SK-N-SH (cell line): ENCODE data around the gene INPP5A. TPM values are rescaled to one million over a fixed set of nuclear protein-coding genes. Genes with fewer than 3 reads are reported as not detected.

ENCODE experiments used
- CTCF ChIA-PET: fragments of 300-600, 350-600 bp; formaldehyde crosslinking; extraction: SDS; loops from one replicate; lab custom pipeline; 2021; lab: Yijun Ruan, JAX
- POLR2A ChIA-PET: fragments of 350-600 bp; sonication (Branson Sonifier 250); formaldehyde crosslinking; extraction: SDS; loops from one replicate; lab custom pipeline; 2020; ENCODE audit warnings: antibody characterized with exemption, inconsistent platforms; lab: Yijun Ruan, JAX
- DNase-seq: peaks from one replicate; pipeline ENCODE4 v3.0.0; 2012
- H2AFZ ChIP-seq: fragments of 200-600 bp; sonication (generic); 2 replicates; pipeline ENCODE4 v1.8.1; 2016; ENCODE audit warnings: antibody characterized with exemption, mild to moderate bottlenecking, low read depth
- H3F3A ChIP-seq: fragments of 200-600 bp; sonication (generic); replicated peaks from 2 replicates; pipeline ENCODE3; 2016; ENCODE audit warnings: antibody characterized with exemption, mild to moderate bottlenecking; ENCODE audit not compliant: insufficient read depth
- H3K27ac ChIP-seq, 2 experiments: fragments of 200-500 bp in 1 of 2; fragments of 200-600 bp in 1 of 2; sonication (Bioruptor generic) in 1 of 2; sonication (generic), shearing (Covaris generic) in 1 of 2; 2 replicates each; pipeline versions ENCODE4 v1.5.1 to v1.6.1; 2014 to 2016; ENCODE audit warnings: low read depth in 2 of 2, inconsistent platforms in 1 of 2, low read length in 1 of 2, mild to moderate bottlenecking in 1 of 2, mixed read lengths in 1 of 2
- H3K27me3 ChIP-seq: fragments of 200-600 bp; sonication (generic), shearing (Covaris generic); 2 replicates; pipeline ENCODE4 v1.6.1; 2016; ENCODE audit warnings: mixed run types; ENCODE audit not compliant: insufficient read depth
- H3K36me3 ChIP-seq, 2 experiments: fragments of 200-500 bp in 1 of 2; fragments of 200-600 bp in 1 of 2; sonication (Bioruptor generic) in 1 of 2; sonication (generic) in 1 of 2; replicated peaks in 1 of 2; 2 replicates each; pipeline versions ENCODE3 to v1.5.1; 2014 to 2016; ENCODE audit warnings: low read length in 1 of 2, mild to moderate bottlenecking in 1 of 2; ENCODE audit not compliant: insufficient read depth in 2 of 2, control insufficient read depth in 1 of 2
- H3K4me1 ChIP-seq, 2 experiments: fragments of 200-500 bp in 1 of 2; fragments of 200-600 bp in 1 of 2; sonication (Bioruptor generic) in 1 of 2; sonication (generic), shearing (Covaris generic) in 1 of 2; 2 replicates each; pipeline versions ENCODE4 v1.5.1 to v1.6.1; 2014 to 2016; ENCODE audit warnings: low read depth in 1 of 2, low read length in 1 of 2, mixed run types in 1 of 2; ENCODE audit not compliant: insufficient read depth in 2 of 2, control insufficient read depth in 1 of 2
- H3K4me2 ChIP-seq: fragments of 200-600 bp; sonication (generic), shearing (Covaris generic); 2 replicates; pipeline ENCODE4 v1.6.1; 2017; ENCODE audit warnings: mixed run types
- H3K4me3 ChIP-seq, 2 experiments: fragments of 200-500 bp in 1 of 2; fragments of 200-600 bp in 1 of 2; sonication (Bioruptor generic) in 1 of 2; sonication (generic), shearing (Covaris generic) in 1 of 2; 2 replicates each; pipeline versions ENCODE4 v1.5.1 to v1.8.1; 2014 to 2016; ENCODE audit warnings: low read depth in 2 of 2, inconsistent platforms in 1 of 2, low read length in 1 of 2, mild to moderate bottlenecking in 1 of 2, mixed read lengths in 1 of 2, moderate library complexity in 1 of 2
- H3K79me2 ChIP-seq: fragments of 200-600 bp; sonication (generic); 2 replicates; pipeline ENCODE4 v1.8.1; 2017; ENCODE audit warnings: mild to moderate bottlenecking; ENCODE audit not compliant: insufficient read depth
- H3K9ac ChIP-seq: fragments of 200-600 bp; sonication (generic); 2 replicates; pipeline ENCODE4 v1.6.1; 2017; ENCODE audit warnings: mixed run types
- H3K9me2 ChIP-seq: fragments of 200-600 bp; sonication (generic); 2 replicates; pipeline ENCODE4 v1.6.1; 2017; ENCODE audit warnings: mixed run types
- H3K9me3 ChIP-seq: fragments of 200-600 bp; sonication (generic); 2 replicates; pipeline ENCODE4 v1.6.1; 2017; ENCODE audit warnings: mixed run types, mild to moderate bottlenecking, moderate library complexity
- H4K20me1 ChIP-seq: fragments of 200-600 bp; sonication (generic); 2 replicates; pipeline ENCODE4 v1.6.1; 2017; ENCODE audit warnings: mild to moderate bottlenecking, mixed run types; ENCODE audit not compliant: insufficient read depth
- CHD2 ChIP-seq: fragments of 150-350 bp; IDR thresholded peaks from 2 replicates; pipeline ENCODE4 v1.6.1; 2018; ENCODE audit warnings: low read length; ENCODE audit not compliant: partially characterized antibody
- ELF1 ChIP-seq: IDR thresholded peaks from 2 replicates; pipeline ENCODE4 v1.4.0; 2012
- EP300 ChIP-seq, 2 experiments: IDR thresholded peaks; 2 replicates each; pipeline versions ENCODE4 v1.4.0 to v1.6.1; 2012; ENCODE audit warnings: borderline replicate concordance in 1 of 2, low read depth in 1 of 2, low read length in 1 of 2
- FOSL2 ChIP-seq: IDR thresholded peaks from 2 replicates; pipeline ENCODE4 v1.4.0; 2012; ENCODE audit warnings: low read depth, mild to moderate bottlenecking, moderate library complexity, borderline replicate concordance
- FOXJ3 ChIP-seq: sonication (generic); formaldehyde crosslinking; IDR thresholded peaks from 2 replicates; pipeline ENCODE4 v1.5.1; 2020; ENCODE audit warnings: mild to moderate bottlenecking, missing genetic modification reagents
- FOXM1 ChIP-seq: IDR thresholded peaks from 2 replicates; pipeline ENCODE4 v1.4.0; 2012; ENCODE audit warnings: low read depth, mild to moderate bottlenecking
- GATA2 ChIP-seq: sonication (generic); formaldehyde crosslinking; IDR thresholded peaks from 2 replicates; pipeline ENCODE4 v1.5.0; 2020; ENCODE audit warnings: mild to moderate bottlenecking, missing genetic modification reagents
- IRF3 ChIP-seq: fragments of 150-350 bp; IDR thresholded peaks from 2 replicates; pipeline ENCODE4 v1.6.1; 2016; ENCODE audit warnings: mild to moderate bottlenecking, low read depth, low read length
- NFIC ChIP-seq: IDR thresholded peaks from 2 replicates; pipeline ENCODE4 v1.4.0; 2012; ENCODE audit warnings: borderline replicate concordance
- NRF1 ChIP-seq: IDR thresholded peaks from 2 replicates; pipeline ENCODE4 v1.6.1; 2012; ENCODE audit warnings: low read depth, mild to moderate bottlenecking, low read length
- PBX3 ChIP-seq: IDR thresholded peaks from 2 replicates; pipeline ENCODE4; 2012
- POLR2AphosphoS5 ChIP-seq: IDR thresholded peaks from 2 replicates; pipeline ENCODE4 v1.6.1; 2012; ENCODE audit warnings: low read depth, low read length
- RCOR1 ChIP-seq: fragments of 150-350 bp; IDR thresholded peaks from 2 replicates; pipeline ENCODE4 v1.6.1; 2017; ENCODE audit warnings: antibody characterized with exemption, low read length
- RFX5 ChIP-seq: IDR thresholded peaks from 2 replicates; pipeline ENCODE4 v1.6.1; 2012; ENCODE audit warnings: mild to moderate bottlenecking, improper control_type of control experiment, low read length
- RXRA ChIP-seq: IDR thresholded peaks from 2 replicates; pipeline ENCODE4 v1.4.0; 2012; ENCODE audit warnings: low read depth, mild to moderate bottlenecking, borderline replicate concordance
- SIN3A ChIP-seq: IDR thresholded peaks from 2 replicates; pipeline ENCODE4 v1.6.1; 2012; ENCODE audit warnings: low read depth, mild to moderate bottlenecking, low read length, moderate library complexity, borderline replicate concordance
- SMC3 ChIP-seq: IDR thresholded peaks from 2 replicates; pipeline ENCODE4 v1.6.1; 2012; ENCODE audit warnings: low read depth, low read length, improper control_type of control experiment
- TEAD4 ChIP-seq: IDR thresholded peaks from 2 replicates; pipeline ENCODE4 v1.4.0; 2012; ENCODE audit warnings: mild to moderate bottlenecking, borderline replicate concordance; ENCODE audit not compliant: insufficient read depth
- YY1 ChIP-seq: IDR thresholded peaks from 2 replicates; pipeline ENCODE4 v1.4.0; 2012; ENCODE audit warnings: low read depth, mild to moderate bottlenecking
- ZBTB33 ChIP-seq: IDR thresholded peaks from 2 replicates; pipeline ENCODE4 v1.4.0; 2012; ENCODE audit warnings: low read depth, borderline replicate concordance
- WGBS: methylation state at CpG from one replicate; pipeline ENCODE4 v1.1.6; 2017; ENCODE audit warnings: low lambda C conversion rate; 5-methylcytosine and 5-hydroxymethylcytosine counted together
- polyA plus RNA-seq, 3 experiments: library from polyadenylated mRNA; depleted of rRNA; stranded (reverse); fragments of >200 nt; gene quantifications; 2 replicates each; pipeline ENCODE4 v1.2.3, GENCODE V29; 2012

INPP5A gene
- polyA plus RNA-seq, 1 of the 3 experiments (the other 2 are of a cell fraction): 12.0 TPM

- no peaks in the 10 kb centered on the region for H3K36me3 ChIP-seq
- CTCF ChIA-PET: interaction anchor here (1.2 kb wide), 1 partner anchor 14 kb away, joined by 3 read pairs; no protein-coding TSS in a partner anchor
- no peak overlapping the region for H3K4me2 ChIP-seq
- no peak overlapping the region for H2AFZ ChIP-seq
- no peaks in the 10 kb centered on the region for H3K9me3 ChIP-seq
- H3K27me3 ChIP-seq: no peaks in the 10 kb centered on the region
- no peak for DNase-seq
- TF ChIP-seq SMC3 (no peak), YY1 (no peak)
- no peaks in the 10 kb centered on the region for H3K79me2 ChIP-seq
- no peaks in the 10 kb centered on the region for H3K4me1 ChIP-seq
- no peaks in the 10 kb centered on the region for H3K9me2 ChIP-seq
- no peaks in the 10 kb centered on the region for H3F3A ChIP-seq
- H3K4me3 ChIP-seq: no peak overlapping the region
- H3K9ac ChIP-seq: no peak overlapping the region
- POLR2A ChIA-PET: no interaction called here
- WGBS: 92% methylated on average over 38 of the region's 48 CpGs
- H3K27ac ChIP-seq: no peak overlapping the region
- H4K20me1 ChIP-seq: no peaks in the 10 kb centered on the region
Observed at GRCh38 chr10:132715776-132716680, 178.4 kb downstream of the INPP5A start.

- WGBS: 93% methylated on average over 25 of the region's 27 CpGs
- ChIA-PET POLR2A (no interaction called here), CTCF (interaction anchor here (1.2 kb wide), 1 partner anchor 13 kb away, joined by 3 read pairs; no protein-coding TSS in a partner anchor)
- no peaks in the 10 kb centered on the region for H3K9me3 ChIP-seq
- no peak overlapping the region for H3K27ac ChIP-seq
- H3K4me1 ChIP-seq: no peaks in the 10 kb centered on the region
- H3K4me2 ChIP-seq: no peak overlapping the region
- TF ChIP-seq ELF1: no peak
- no peak for TF ChIP-seq SMC3
- no peak for TF ChIP-seq FOXM1
- TF ChIP-seq POLR2AphosphoS5: no peak
- no peak for TF ChIP-seq YY1
- TF ChIP-seq RFX5: no peak
- TF ChIP-seq TEAD4: no peak
- no peak for TF ChIP-seq NRF1
- TF ChIP-seq SIN3A: no peak
- TF ChIP-seq FOXJ3: no peak
- no peak for TF ChIP-seq FOSL2
- TF ChIP-seq IRF3: no peak
- TF ChIP-seq PBX3: no peak
- TF ChIP-seq EP300 (IDR thresholded peaks at IDR 0.05; ENCODE audit: borderline replicate concordance in 1 of 2, low read depth in 1 of 2, low read length in 1 of 2): no peak
- TF ChIP-seq CHD2: no peak
- TF ChIP-seq GATA2 (CRISPR knock-in tag): no peak
- no peak for TF ChIP-seq RXRA
- no peak for TF ChIP-seq ZBTB33
- TF ChIP-seq NFIC: no peak
- TF ChIP-seq RCOR1: no peak
- no peaks in the 10 kb centered on the region for H3K36me3 ChIP-seq
- H3K9me2 ChIP-seq: no peaks in the 10 kb centered on the region
- no peak overlapping the region for H3K9ac ChIP-seq
- H3F3A ChIP-seq: no peaks in the 10 kb centered on the region
- H2AFZ ChIP-seq: no peak overlapping the region
- H3K79me2 ChIP-seq: no peaks in the 10 kb centered on the region
- H4K20me1 ChIP-seq: no peaks in the 10 kb centered on the region
- no peak overlapping the region for H3K4me3 ChIP-seq
- DNase-seq: no peak
- H3K27me3 ChIP-seq: no peaks in the 10 kb centered on the region
Observed at GRCh38 chr10:132716691-132717490, 179.3 kb downstream of the INPP5A start.
